HEK293 (cell line): ENCODE results near the gene SLC9A5.

Experiments used
- OVOL3 ChIP-seq: fragments of 450-650 bp; formaldehyde crosslinking; IDR thresholded peaks from 2 replicates; pipeline ENCODE4 v1.5.1; 2016; ENCODE audit warnings: missing biosample characterization, missing genetic modification characterization
- PRDM1 ChIP-seq: fragments of 450-650 bp; formaldehyde crosslinking; IDR thresholded peaks from 2 replicates; pipeline ENCODE4; 2016; ENCODE audit warnings: missing biosample characterization, missing genetic modification characterization
- PRDM10 ChIP-seq: fragments of 450-650 bp; formaldehyde crosslinking; IDR thresholded peaks from 2 replicates; pipeline ENCODE4 v1.5.1; 2016; ENCODE audit warnings: missing biosample characterization, missing genetic modification characterization
- REST ChIP-seq: fragments of 450-650 bp; formaldehyde crosslinking; IDR thresholded peaks from 2 replicates; pipeline ENCODE4 v1.5.1; 2016; ENCODE audit warnings: missing biosample characterization, missing genetic modification characterization
- ZBTB1 ChIP-seq: fragments of 450-650 bp; formaldehyde crosslinking; IDR thresholded peaks from 2 replicates; pipeline ENCODE4 v1.5.1; 2016; ENCODE audit warnings: missing biosample characterization, missing genetic modification characterization
- ZBTB11 ChIP-seq: fragments of 450-650 bp; formaldehyde crosslinking; conservative IDR thresholded peaks from 2 replicates; pipeline ENCODE4 v1.5.1; 2016; ENCODE audit warnings: low read depth, missing biosample characterization, missing genetic modification characterization
- ZBTB6 ChIP-seq: fragments of 450-650 bp; formaldehyde crosslinking; IDR thresholded peaks from 2 replicates; pipeline ENCODE4 v1.5.1; 2017; ENCODE audit warnings: missing biosample characterization, missing genetic modification characterization
- ZEB2 ChIP-seq: fragments of 450-650 bp; formaldehyde crosslinking; IDR thresholded peaks from 2 replicates; pipeline ENCODE4 v1.5.1; 2016; ENCODE audit warnings: missing biosample characterization, missing genetic modification characterization
- ZIC2 ChIP-seq: fragments of 450-650 bp; formaldehyde crosslinking; IDR thresholded peaks from 2 replicates; pipeline ENCODE4 v1.5.1; 2016; ENCODE audit warnings: missing biosample characterization, missing genetic modification characterization
- ZNF10 ChIP-seq: fragments of 450-650 bp; formaldehyde crosslinking; IDR thresholded peaks from 2 replicates; pipeline ENCODE4 v1.5.1; 2017; ENCODE audit warnings: missing biosample characterization, missing genetic modification characterization
- ZNF132 ChIP-seq: fragments of 450-650 bp; formaldehyde crosslinking; IDR thresholded peaks from 2 replicates; pipeline ENCODE4 v1.5.1; 2017; ENCODE audit warnings: missing biosample characterization, missing genetic modification characterization, borderline replicate concordance
- ZNF133 ChIP-seq: fragments of 450-650 bp; formaldehyde crosslinking; IDR thresholded peaks from 2 replicates; pipeline ENCODE4 v1.5.1; 2016; ENCODE audit warnings: missing biosample characterization, missing genetic modification characterization
- ZNF146 ChIP-seq: fragments of 450-650 bp; formaldehyde crosslinking; IDR thresholded peaks from 2 replicates; pipeline ENCODE4 v1.5.1; 2016; ENCODE audit warnings: missing biosample characterization, missing genetic modification characterization
- ZNF239 ChIP-seq: fragments of 450-650 bp; formaldehyde crosslinking; IDR thresholded peaks from 2 replicates; pipeline ENCODE4 v1.5.1; 2016; ENCODE audit warnings: missing biosample characterization, missing genetic modification characterization
- ZNF266 ChIP-seq: fragments of 450-650 bp; formaldehyde crosslinking; IDR thresholded peaks from 2 replicates; pipeline ENCODE4 v1.5.1; 2016; ENCODE audit warnings: missing biosample characterization, missing genetic modification characterization, low read depth
- ZNF280D ChIP-seq: fragments of 450-650 bp; formaldehyde crosslinking; IDR thresholded peaks from 2 replicates; pipeline ENCODE4 v1.5.1; 2016; ENCODE audit warnings: missing biosample characterization, missing genetic modification characterization
- ZNF473 ChIP-seq: fragments of 450-650 bp; formaldehyde crosslinking; IDR thresholded peaks from 2 replicates; pipeline ENCODE4 v1.5.1; 2017; ENCODE audit warnings: missing biosample characterization, missing genetic modification characterization
- ZNF639 ChIP-seq: fragments of 450-650 bp; formaldehyde crosslinking; IDR thresholded peaks from 2 replicates; pipeline ENCODE4 v1.5.1; 2016; ENCODE audit warnings: missing biosample characterization, missing genetic modification characterization
- ZNF677 ChIP-seq: fragments of 450-650 bp; IDR thresholded peaks from 2 replicates; pipeline ENCODE4 v1.5.0; 2018; ENCODE audit warnings: missing biosample characterization, mild to moderate bottlenecking, missing genetic modification characterization, moderate library complexity
- ZNF707 ChIP-seq: fragments of 450-650 bp; formaldehyde crosslinking; IDR thresholded peaks from 2 replicates; pipeline ENCODE4 v1.5.1; 2016; ENCODE audit warnings: missing biosample characterization, missing genetic modification characterization
- ZSCAN18 ChIP-seq: fragments of 450-650 bp; formaldehyde crosslinking; IDR thresholded peaks from 2 replicates; pipeline ENCODE4 v1.5.1; 2016; ENCODE audit warnings: missing biosample characterization, missing genetic modification characterization

Gene SLC9A5

GRCh38 chr16:67246081-67246755, 2.6 kb upstream of the SLC9A5 start (continued):
- TF ChIP-seq ZNF132 (tag by site-specific recombination) (no peak), ZNF266 (tag by site-specific recombination) (no peak), ZSCAN18 (tag by site-specific recombination) (0 out of 2 replicates have a peak, but pooled peaks have one; percentile 11), REST (tag by site-specific recombination) (no peak), ZNF473 (tag by site-specific recombination) (no peak), ZNF280D (no peak), ZNF133 (tag by site-specific recombination) (no peak), ZBTB11 (tag by site-specific recombination) (peak; percentile 79), ZIC2 (peak; percentile 74), ZNF239 (tag by site-specific recombination) (no peak), ZEB2 (tag by site-specific recombination) (peak; percentile 75; the same call in 1 of the 2 replicates), ZNF707 (tag by site-specific recombination) (no peak), ZBTB1 (tag by site-specific recombination) (no peak), ZBTB6 (tag by site-specific recombination) (no peak), ZNF10 (peak; percentile 36; the same call in 1 of the 2 replicates), ZNF677 (no peak), OVOL3 (tag by site-specific recombination) (no peak), ZNF146 (tag by site-specific recombination) (no peak), ZNF639 (0 out of 2 replicates have a peak, but pooled peaks have one; percentile 26), PRDM1 (tag by site-specific recombination) (0 out of 2 replicates have a peak, but pooled peaks have one; percentile 38), PRDM10 (tag by site-specific recombination) (peak; percentile 76)
